Transverse colon (tissue), 4 donors: ENCODE results near the gene S100A9. TPM values are rescaled to one million over a fixed set of nuclear protein-coding genes. Genes with fewer than 3 reads are reported as not detected.
"Not testable (repeated sequence)": the region's sequence is repeated elsewhere in the genome, so short reads cannot be mapped to it uniquely, and the experiment has no call there.

Experiments
- DNase-seq: peaks from one replicate; pipeline ENCODE4 v3.0.0-alpha.2; 2019
- H3K27ac ChIP-seq, 4 donors: fragments of 200-600 bp; sonication (generic); 2 replicates each; pipeline ENCODE4 v1.5.1; 2016 to 2018; ENCODE audit warnings: inconsistent platforms in 4 of 4
- H3K27me3 ChIP-seq: fragments of 200-600 bp; sonication (generic); 2 replicates; pipeline ENCODE4 v1.5.1; 2017; ENCODE audit warnings: inconsistent platforms
- H3K36me3 ChIP-seq, 4 donors: fragments of 200-600 bp; sonication (generic); 2 replicates each; pipeline ENCODE4 v1.5.1; 2017 to 2019; ENCODE audit warnings: inconsistent platforms in 4 of 4
- H3K4me1 ChIP-seq, 4 donors: fragments of 200-600 bp; sonication (generic); 2 replicates each; pipeline ENCODE4 v1.5.1; 2017 to 2020; ENCODE audit warnings: inconsistent platforms in 4 of 4
- H3K4me3 ChIP-seq, 4 donors: fragments of 200-600 bp; sonication (generic); 1 replicate in 1 of 4; 2 replicates in 3 of 4; pipeline versions ENCODE4 v1.5.1 to v1.6.1; 2017 to 2019; ENCODE audit warnings: inconsistent platforms in 4 of 4
- H3K9me3 ChIP-seq, 2 donors: fragments of 200-600 bp; sonication (generic); 2 replicates each; pipeline ENCODE4 v1.5.1; 2017 to 2019; ENCODE audit warnings: inconsistent platforms in 2 of 2
- EP300 ChIP-seq: sonication (generic); formaldehyde crosslinking; IDR thresholded peaks from one replicate; pipeline ENCODE4 v1.6.1; 2017; ENCODE audit warnings: antibody characterized with exemption, low read depth
- POLR2A ChIP-seq: fragments of 450-650 bp; IDR thresholded peaks from one replicate; pipeline ENCODE4 v1.6.1; 2016; ENCODE audit warnings: antibody characterized with exemption, mild to moderate bottlenecking, moderate library complexity
- POLR2AphosphoS5 ChIP-seq, 3 donors: sonication (generic); formaldehyde crosslinking; IDR thresholded peaks; one replicate each; pipeline ENCODE4 v1.6.1; 2016; ENCODE audit warnings: antibody characterized with exemption in 3 of 3
- WGBS, 2 donors: methylation state at CpG; one replicate each; pipeline ENCODE4 v1.1.5; 2018; ENCODE audit warnings: low coverage in 1 of 2; 5-methylcytosine and 5-hydroxymethylcytosine counted together
- in situ Hi-C, 4 donors: fragments of 200-750 bp; cut with MboI; loops; one replicate each; pipeline versions ENCODE4 v1.15.0 to v1.15.1; 2017; ENCODE audit warnings: low sequenced_read_pairs in 3 of 4, low pct_ligation_motif_present in 1 of 4, low pct_unique_long_range_greater_than_20kb in 1 of 4
- intact Hi-C: fragments of 100-400 bp; cut with DNase I; formaldehyde crosslinking; loops from one replicate; pipeline ENCODE4 v1.15.1; 2023; ENCODE audit warnings: low total_unique reads
- total RNA-seq, 4 donors: library from RNA; depleted of rRNA; stranded (reverse); fragments of >200 nt; gene quantifications; one replicate each; pipeline ENCODE4 v1.1.0, GENCODE V29; 2016
- TF ChIP-seq, protein P1 (sequence below), 5 experiments: fragments of 200-600 bp in 3 of 5; fragments of 450-650 bp in 2 of 5; sonication (generic) in 3 of 5; IDR thresholded peaks; 1 replicate in 2 of 5; 2 replicates in 3 of 5; pipeline ENCODE4 v1.5.1; 2016 to 2017; ENCODE audit warnings: antibody characterized with exemption in 5 of 5, inconsistent platforms in 3 of 5, mild to moderate bottlenecking in 2 of 5, moderate library complexity in 1 of 5

S100A9 gene
- total RNA-seq, 4 donors from 2014 or later: 24.0 to 99.0 (median 34.3) TPM

DNA sequence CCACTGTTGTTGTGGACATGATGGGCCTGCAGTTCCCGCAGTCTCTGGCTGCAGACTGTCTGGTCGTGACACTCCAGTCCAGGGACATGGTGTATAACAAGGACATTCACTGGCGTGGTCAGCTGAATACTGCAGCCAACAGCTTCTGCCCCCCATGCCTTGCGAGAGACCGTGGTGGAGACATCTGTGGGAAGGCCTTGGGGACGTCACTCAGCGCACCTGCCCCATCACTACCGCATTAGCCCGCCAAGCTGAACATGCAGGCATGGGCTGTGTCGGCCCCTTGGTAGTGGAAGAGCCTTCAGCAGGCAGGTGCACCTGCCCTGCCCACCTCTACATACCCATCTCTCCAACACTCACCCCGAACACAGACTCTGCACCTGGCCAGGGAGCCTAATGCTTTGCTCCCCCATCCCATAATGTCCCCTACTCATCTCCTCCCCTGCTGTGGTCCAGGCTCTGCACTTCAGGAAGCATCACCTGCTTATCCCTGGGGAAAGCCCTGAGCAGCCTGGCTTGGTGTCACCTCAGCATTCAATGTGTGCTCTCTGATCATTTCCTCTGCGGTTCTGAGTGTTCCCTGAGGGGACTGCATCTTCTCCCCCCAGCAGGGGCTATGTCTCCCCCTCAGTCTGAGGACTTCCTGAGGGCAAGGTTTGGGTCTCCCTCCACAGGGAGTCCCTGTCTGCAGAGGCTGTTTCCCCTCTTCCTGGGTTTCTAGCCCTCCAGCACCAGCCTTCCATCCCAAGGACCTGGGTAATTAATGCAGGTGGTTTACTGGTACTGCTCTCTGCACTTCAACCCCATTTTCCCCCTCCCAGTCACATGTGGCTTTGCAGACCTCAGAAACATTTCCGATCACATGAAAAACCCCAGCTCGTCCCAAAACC is 12.2 kb upstream of the S100A9 start:
- TF ChIP-seq POLR2AphosphoS5 (IDR thresholded peaks at IDR 0.05) (no peak), POLR2A (no peak), EP300 (no peak)
- no peaks in the 10 kb centered on the region for H3K36me3 ChIP-seq
- intact Hi-C loops (no loop called here), in situ Hi-C loops (loop anchor here in 1 of 4 donors (5.0 kb wide), 1 partner anchor 142 kb away; no protein-coding TSS in a partner anchor)
- DNase-seq: no peak
- H3K27me3 ChIP-seq: peaks cover 14% of the 10 kb centered on the region
- no peak overlapping the region for H3K27ac ChIP-seq
- H3K9me3 ChIP-seq: no peaks in the 10 kb centered on the region
- 71 to 76% methylated on average over 7 to 14 of the region's 14 CpGs for WGBS, 2 donors
- H3K4me1 ChIP-seq: no peaks in the 10 kb centered on the region
- H3K4me3 ChIP-seq: no peak overlapping the region

DNA sequence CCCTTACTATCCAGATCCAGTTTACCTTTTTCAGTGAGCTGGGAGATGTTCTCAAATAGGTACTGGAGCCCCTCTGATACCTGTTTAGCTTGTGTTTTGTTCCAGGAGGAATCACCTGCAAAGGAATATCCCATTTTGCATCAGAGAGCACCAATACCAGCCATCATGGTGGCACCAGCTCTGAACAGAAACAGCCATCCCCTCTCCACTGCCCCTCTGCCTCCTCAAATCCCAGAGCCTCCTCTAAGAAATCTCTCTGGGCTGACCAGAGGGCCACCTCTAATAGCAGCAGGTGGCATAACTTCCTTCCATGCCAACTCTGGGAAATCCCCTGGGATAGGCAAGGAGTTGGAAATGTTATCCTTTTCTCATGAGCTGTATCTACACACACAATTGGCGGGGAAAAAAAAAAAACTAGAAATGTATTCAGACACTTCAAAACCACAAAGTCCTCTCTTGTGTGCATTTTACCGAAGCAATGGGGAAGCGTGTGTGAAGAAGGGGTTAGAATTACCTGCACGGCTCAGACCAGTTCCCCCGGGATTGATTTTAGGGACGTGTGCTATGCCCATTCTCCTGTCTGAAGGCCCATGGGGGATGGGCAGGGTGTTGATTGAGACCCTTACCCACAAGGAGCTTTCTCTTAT is 11.5 kb upstream of the S100A9 start:
- WGBS, 2 donors: 29 to 41% methylated on average over 6 of the region's 6 CpGs
- intact Hi-C loops: no loop called here
- Histone ChIP-seq H3K9me3 (no peaks in the 10 kb centered on the region), H3K36me3 (no peaks in the 10 kb centered on the region), H3K4me3 (no peak overlapping the region), H3K27ac (no peak overlapping the region), H3K27me3 (peaks cover 20% of the 10 kb centered on the region), H3K4me1 (no peaks in the 10 kb centered on the region)
- in situ Hi-C loops: loop anchor here in 1 of 4 donors (5.0 kb wide), 1 partner anchor 141 kb away; no protein-coding TSS in a partner anchor
- TF ChIP-seq, protein P1, sequence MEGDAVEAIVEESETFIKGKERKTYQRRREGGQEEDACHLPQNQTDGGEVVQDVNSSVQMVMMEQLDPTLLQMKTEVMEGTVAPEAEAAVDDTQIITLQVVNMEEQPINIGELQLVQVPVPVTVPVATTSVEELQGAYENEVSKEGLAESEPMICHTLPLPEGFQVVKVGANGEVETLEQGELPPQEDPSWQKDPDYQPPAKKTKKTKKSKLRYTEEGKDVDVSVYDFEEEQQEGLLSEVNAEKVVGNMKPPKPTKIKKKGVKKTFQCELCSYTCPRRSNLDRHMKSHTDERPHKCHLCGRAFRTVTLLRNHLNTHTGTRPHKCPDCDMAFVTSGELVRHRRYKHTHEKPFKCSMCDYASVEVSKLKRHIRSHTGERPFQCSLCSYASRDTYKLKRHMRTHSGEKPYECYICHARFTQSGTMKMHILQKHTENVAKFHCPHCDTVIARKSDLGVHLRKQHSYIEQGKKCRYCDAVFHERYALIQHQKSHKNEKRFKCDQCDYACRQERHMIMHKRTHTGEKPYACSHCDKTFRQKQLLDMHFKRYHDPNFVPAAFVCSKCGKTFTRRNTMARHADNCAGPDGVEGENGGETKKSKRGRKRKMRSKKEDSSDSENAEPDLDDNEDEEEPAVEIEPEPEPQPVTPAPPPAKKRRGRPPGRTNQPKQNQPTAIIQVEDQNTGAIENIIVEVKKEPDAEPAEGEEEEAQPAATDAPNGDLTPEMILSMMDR (IDR thresholded peaks at IDR 0.05): no peak
- no peak for TF ChIP-seq EP300
- no peak for TF ChIP-seq POLR2A
- no peak for TF ChIP-seq POLR2AphosphoS5 (IDR thresholded peaks at IDR 0.05)
- no peak for DNase-seq

DNA sequence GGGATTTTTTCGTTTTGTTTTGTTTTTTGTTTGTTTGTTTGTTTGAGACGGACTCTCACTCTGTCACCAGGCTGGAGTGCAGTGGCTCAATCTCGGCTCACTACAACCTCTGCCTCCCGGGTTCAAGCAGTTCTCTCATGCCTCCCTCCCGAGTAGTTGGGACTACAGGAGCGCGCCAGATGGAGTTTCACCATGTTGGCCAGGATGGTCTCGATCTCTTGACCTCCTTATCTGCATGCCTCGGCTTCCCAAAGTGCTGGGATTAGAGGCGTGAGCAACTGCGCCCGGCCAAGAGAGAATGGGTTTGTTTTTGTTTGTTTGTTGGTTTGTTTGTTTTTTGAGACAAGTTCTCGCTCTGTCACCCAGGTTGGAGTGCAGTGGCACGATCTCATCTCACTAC is 10.6 kb upstream of the S100A9 start:
- in situ Hi-C loops: loop anchor here in 1 of 4 donors (5.0 kb wide), 1 partner anchor 140 kb away; no protein-coding TSS in a partner anchor
- H3K4me3 ChIP-seq, H3K36me3 ChIP-seq, H3K9me3 ChIP-seq, H3K27ac ChIP-seq, DNase-seq, H3K4me1 ChIP-seq, intact Hi-C loops: not testable (repeated sequence)
- 54 to 72% methylated on average over 3 to 14 of the region's 14 CpGs for WGBS, 2 donors
- peaks cover 29% of the 10 kb centered on the region for H3K27me3 ChIP-seq

DNA sequence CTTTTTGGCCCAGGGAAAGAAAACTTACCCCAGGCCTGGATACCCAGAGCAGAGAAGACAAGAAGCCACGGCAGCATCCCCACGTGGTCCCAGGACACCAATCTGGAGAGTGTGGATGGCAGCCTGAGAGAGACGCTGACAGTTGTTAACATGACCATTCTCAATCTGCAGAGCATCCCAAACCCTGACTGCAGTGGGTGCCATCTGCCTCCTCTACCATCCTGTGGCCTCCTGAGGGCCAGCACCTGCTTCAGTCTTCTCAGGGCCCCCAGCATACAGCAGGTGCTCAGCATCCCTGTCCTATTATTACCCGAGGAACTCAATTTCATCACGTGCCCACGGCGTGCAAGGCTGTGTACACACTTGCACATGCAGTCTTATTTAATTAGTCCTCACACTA is 9.8 kb upstream of the S100A9 start:
- WGBS, 2 donors: 64% methylated on average over 7 of the region's 7 CpGs; no CpG with 5 or more reads in 1 of the 2 donors

More for the DNA sequence above, 9.8 kb upstream of the S100A9 start:
- intact Hi-C loops (no loop called here), in situ Hi-C loops (loop anchor here in 1 of 4 donors (5.0 kb wide), 1 partner anchor 139 kb away; no protein-coding TSS in a partner anchor)
- Histone ChIP-seq H3K27me3 (peaks cover 32% of the 10 kb centered on the region), H3K4me1 (no peaks in the 10 kb centered on the region), H3K9me3 (no peaks in the 10 kb centered on the region), H3K36me3 (no peaks in the 10 kb centered on the region), H3K4me3 (no peak overlapping the region), H3K27ac (no peak overlapping the region)
- no peak for DNase-seq
- TF ChIP-seq POLR2AphosphoS5 (IDR thresholded peaks at IDR 0.05) (no peak), EP300 (no peak), POLR2A (no peak)
- TF ChIP-seq, protein P1 (IDR thresholded peaks at IDR 0.05): no peak
